SU-DHL-6 (cell line): ENCODE measurements around the gene NFIX.

Experiments
- H2AFZ ChIP-seq: fragments of 200-600 bp; sonication (generic); 2 replicates; pipeline ENCODE4 v1.6.1; 2014; ENCODE audit warnings: low read depth, mild to moderate bottlenecking, moderate library complexity, mixed read lengths, antibody characterized with exemption, low read length; ENCODE audit not compliant: severe bottlenecking
- H3F3A ChIP-seq: fragments of 200-600 bp; shearing (Covaris generic); 2 replicates; pipeline ENCODE4 v1.6.0; 2016; ENCODE audit warnings: antibody characterized with exemption, mild to moderate bottlenecking; ENCODE audit not compliant: insufficient read depth
- H3K27ac ChIP-seq: fragments of 200-600 bp; sonication (generic); 2 replicates; pipeline ENCODE4 v1.5.1; 2016; ENCODE audit warnings: low read depth, mild to moderate bottlenecking, low read length, moderate library complexity, mixed read lengths
- H3K27me3 ChIP-seq: fragments of 200-600 bp; sonication (generic), shearing (Covaris generic); 2 replicates; pipeline ENCODE4 v1.6.0; 2014; ENCODE audit warnings: mild to moderate bottlenecking, low read length
- H3K36me3 ChIP-seq: fragments of 200-600 bp; sonication (generic); 2 replicates; pipeline ENCODE4 v1.6.1; 2014; ENCODE audit warnings: mild to moderate bottlenecking, low read length, mixed read lengths
- H3K4me2 ChIP-seq: fragments of 300-600, 200-600 bp; shearing (Covaris generic), sonication (generic); 2 replicates; pipeline ENCODE4 v1.6.0; 2014; ENCODE audit warnings: low read length, low read depth, mild to moderate bottlenecking; ENCODE audit not compliant: poor library complexity, severe bottlenecking
- H3K4me3 ChIP-seq: fragments of 200-600 bp; sonication (generic); 2 replicates; pipeline ENCODE4 v1.5.1; 2014; ENCODE audit warnings: antibody characterized with exemption, low read length, mild to moderate bottlenecking, mixed read lengths; ENCODE audit not compliant: insufficient read depth, poor library complexity, severe bottlenecking
- H3K79me2 ChIP-seq: fragments of 200-600 bp; sonication (generic); 2 replicates; pipeline ENCODE4 v1.6.1; 2014; ENCODE audit warnings: mild to moderate bottlenecking, low read length, moderate library complexity; ENCODE audit not compliant: insufficient read depth
- H3K9ac ChIP-seq: fragments of 200-600 bp; sonication (generic); 2 replicates; pipeline ENCODE4 v1.7.0; 2014; ENCODE audit warnings: mild to moderate bottlenecking, low read length
- H3K9me2 ChIP-seq: fragments of 200-600 bp; sonication (generic); replicated peaks from 2 replicates; pipeline ENCODE4 v1.6.1; 2014; ENCODE audit warnings: low read length; ENCODE audit not compliant: insufficient read depth
- H3K9me3 ChIP-seq: fragments of 200-600 bp; sonication (generic); 2 replicates; pipeline ENCODE4 v1.6.1; 2014; ENCODE audit warnings: low read length, mixed read lengths; ENCODE audit not compliant: insufficient read depth
- H4K20me1 ChIP-seq: fragments of 200-600 bp; sonication (generic); 2 replicates; pipeline ENCODE4 v1.6.1; 2014; ENCODE audit warnings: low read depth, mild to moderate bottlenecking, antibody characterized with exemption, low read length, moderate library complexity, mixed read lengths
- EZH2phosphoT487 ChIP-seq: fragments of 200-600 bp; sonication (generic), shearing (Covaris generic); conservative IDR thresholded peaks from 2 replicates; pipeline ENCODE4 v1.6.1; 2018; ENCODE audit warnings: mild to moderate bottlenecking, antibody characterized with exemption, low read length, moderate library complexity, mixed read lengths
- TF ChIP-seq, protein P1 (sequence below): fragments of 200-600 bp; sonication (generic); IDR thresholded peaks from one replicate; pipeline ENCODE4 v1.5.1; 2017; ENCODE audit warnings: antibody characterized with exemption, mild to moderate bottlenecking, low read length, moderate library complexity; ENCODE audit not compliant: insufficient read depth, poor library complexity, severe bottlenecking

The NFIX gene

DNA sequence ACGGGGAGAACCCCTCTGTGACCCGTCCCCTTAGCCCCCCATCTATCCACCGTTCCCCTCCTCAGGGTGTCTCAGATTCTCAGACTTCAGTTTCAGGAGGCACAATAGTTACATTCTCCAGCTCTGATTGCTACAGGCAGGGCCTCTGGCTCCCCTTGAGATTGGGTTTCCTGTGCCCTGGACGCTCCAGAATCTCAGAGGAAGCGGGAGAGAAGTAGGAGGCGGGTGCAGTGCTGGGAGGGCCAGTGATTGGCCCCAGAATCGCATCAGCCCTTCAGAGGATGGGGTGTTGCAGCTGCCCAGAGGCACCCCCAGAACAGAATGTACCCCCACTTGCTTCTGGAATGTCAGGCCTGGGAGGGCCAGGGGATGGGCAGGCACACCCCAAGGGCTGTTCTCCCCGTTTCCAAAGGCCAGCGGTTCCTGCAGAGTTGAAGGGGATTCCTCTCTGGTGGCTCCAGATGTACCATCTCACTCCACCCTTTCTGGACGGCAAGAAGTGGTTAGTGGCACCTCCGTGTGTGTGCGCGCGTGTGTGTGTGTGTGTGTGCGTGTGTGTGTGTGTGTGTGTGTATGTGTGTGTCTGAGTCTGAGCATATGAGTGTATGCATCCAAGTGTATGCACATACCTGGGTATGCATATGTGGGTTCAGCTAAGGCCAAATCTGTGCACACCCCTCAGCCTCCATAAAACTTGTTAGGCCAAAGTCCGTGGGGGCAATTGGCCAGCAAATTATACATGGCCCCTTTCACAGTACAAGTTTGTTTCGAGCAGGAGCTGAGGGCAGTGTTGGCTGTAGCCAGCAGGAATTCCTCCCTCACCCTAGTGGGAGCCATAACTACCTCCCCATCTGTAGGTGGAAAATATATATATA is 71.9 kb downstream of the NFIX start:
- TF ChIP-seq, protein P1, sequence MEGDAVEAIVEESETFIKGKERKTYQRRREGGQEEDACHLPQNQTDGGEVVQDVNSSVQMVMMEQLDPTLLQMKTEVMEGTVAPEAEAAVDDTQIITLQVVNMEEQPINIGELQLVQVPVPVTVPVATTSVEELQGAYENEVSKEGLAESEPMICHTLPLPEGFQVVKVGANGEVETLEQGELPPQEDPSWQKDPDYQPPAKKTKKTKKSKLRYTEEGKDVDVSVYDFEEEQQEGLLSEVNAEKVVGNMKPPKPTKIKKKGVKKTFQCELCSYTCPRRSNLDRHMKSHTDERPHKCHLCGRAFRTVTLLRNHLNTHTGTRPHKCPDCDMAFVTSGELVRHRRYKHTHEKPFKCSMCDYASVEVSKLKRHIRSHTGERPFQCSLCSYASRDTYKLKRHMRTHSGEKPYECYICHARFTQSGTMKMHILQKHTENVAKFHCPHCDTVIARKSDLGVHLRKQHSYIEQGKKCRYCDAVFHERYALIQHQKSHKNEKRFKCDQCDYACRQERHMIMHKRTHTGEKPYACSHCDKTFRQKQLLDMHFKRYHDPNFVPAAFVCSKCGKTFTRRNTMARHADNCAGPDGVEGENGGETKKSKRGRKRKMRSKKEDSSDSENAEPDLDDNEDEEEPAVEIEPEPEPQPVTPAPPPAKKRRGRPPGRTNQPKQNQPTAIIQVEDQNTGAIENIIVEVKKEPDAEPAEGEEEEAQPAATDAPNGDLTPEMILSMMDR: no peak
- TF ChIP-seq EZH2phosphoT487: no peak
- no peaks in the 10 kb centered on the region for H3K27me3 ChIP-seq
- no peaks in the 10 kb centered on the region for H3K9me3 ChIP-seq
- no peaks in the 10 kb centered on the region for H4K20me1 ChIP-seq
- no peak overlapping the region for H3K4me3 ChIP-seq
- no peaks in the 10 kb centered on the region for H3K36me3 ChIP-seq
- no peak overlapping the region for H2AFZ ChIP-seq
- no peak overlapping the region for H3K4me2 ChIP-seq
- no peaks in the 10 kb centered on the region for H3K9me2 ChIP-seq
- H3K27ac ChIP-seq: no peak overlapping the region
- H3F3A ChIP-seq: no peaks in the 10 kb centered on the region
- H3K79me2 ChIP-seq: no peaks in the 10 kb centered on the region
- no peak overlapping the region for H3K9ac ChIP-seq

- Histone ChIP-seq H3K4me2 (no peak overlapping the region), H3K9me3 (no peaks in the 10 kb centered on the region), H3K79me2 (no peaks in the 10 kb centered on the region), H3K27ac (no peak overlapping the region), H2AFZ (no peak overlapping the region), H3F3A (no peaks in the 10 kb centered on the region), H3K27me3 (no peaks in the 10 kb centered on the region), H3K36me3 (no peaks in the 10 kb centered on the region), H3K4me3 (no peak overlapping the region), H3K9ac (no peak overlapping the region), H4K20me1 (no peaks in the 10 kb centered on the region), H3K9me2 (no peaks in the 10 kb centered on the region)
- no peak for TF ChIP-seq EZH2phosphoT487
- TF ChIP-seq, protein P1: no peak
Measured at GRCh38 chr19:13068085-13068846, 73.0 kb downstream of the NFIX start.

DNA sequence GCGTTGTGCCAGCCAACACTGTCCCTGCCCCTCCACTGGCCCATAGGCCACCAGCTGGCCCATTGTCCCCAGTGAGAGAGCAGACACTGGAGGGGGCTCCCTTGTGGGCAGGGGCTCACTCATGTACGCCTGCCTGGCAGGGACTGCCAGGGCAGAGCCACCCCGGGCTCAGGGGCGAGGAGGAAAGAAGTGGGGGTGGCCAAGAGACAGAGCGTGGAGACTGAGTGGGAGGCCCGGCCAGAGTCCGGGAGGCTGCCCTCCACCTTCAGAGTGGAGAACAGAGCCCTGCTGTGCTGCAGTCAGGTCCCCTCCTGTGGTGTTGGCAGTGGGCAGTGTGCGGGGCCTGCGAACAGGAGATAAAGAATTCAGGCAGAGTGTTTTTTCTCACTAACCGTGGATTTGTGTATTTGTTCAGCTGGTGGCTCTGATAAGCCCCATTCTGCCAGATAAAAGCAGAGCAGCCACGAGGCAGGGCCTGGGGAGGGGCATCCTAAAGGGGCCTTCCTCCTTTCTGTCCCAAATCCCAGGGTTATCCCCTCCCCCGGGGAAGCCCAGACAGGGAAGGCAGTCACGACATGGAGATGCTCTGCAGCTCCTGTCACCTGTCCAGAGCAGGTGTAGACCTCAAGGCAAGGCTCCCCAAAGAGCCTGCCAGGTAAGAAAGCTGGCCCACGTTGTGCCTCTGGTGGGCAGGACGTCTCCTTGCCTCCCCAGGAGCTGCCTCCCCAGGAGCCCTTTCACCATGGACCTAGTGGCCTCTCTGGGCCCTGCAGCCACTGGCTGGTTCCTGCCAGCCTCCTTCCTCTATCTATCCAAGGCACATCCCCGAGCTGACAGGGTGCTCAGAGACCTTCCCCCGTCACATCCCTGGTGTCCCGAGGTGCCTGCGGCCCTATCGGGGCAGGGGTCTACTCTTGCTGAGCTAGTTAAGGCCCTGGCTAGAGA is 74.4 kb downstream of the NFIX start:
- Histone ChIP-seq H4K20me1 (no peaks in the 10 kb centered on the region), H3K4me3 (no peak overlapping the region), H3K27ac (no peak overlapping the region), H3F3A (no peaks in the 10 kb centered on the region), H3K4me2 (no peak overlapping the region), H3K9ac (no peak overlapping the region), H3K79me2 (no peaks in the 10 kb centered on the region), H2AFZ (no peak overlapping the region), H3K9me2 (no peaks in the 10 kb centered on the region), H3K36me3 (no peaks in the 10 kb centered on the region), H3K9me3 (no peaks in the 10 kb centered on the region), H3K27me3 (no peaks in the 10 kb centered on the region)
- TF ChIP-seq, protein P1: no peak
- no peak for TF ChIP-seq EZH2phosphoT487
